G401 (cell line): Measurements from ENCODE around the gene GAA. TPM values are rescaled to one million over a fixed set of nuclear protein-coding genes. Genes with fewer than 3 reads are reported as not detected.
"Not testable (repeated sequence)": the region's sequence is repeated elsewhere in the genome, so short reads cannot be mapped to it uniquely, and the experiment has no call there.

Experiments
- DNase-seq: peaks from one replicate; pipeline ENCODE4 v3.0.0-alpha.2; 2015; ENCODE audit warnings: low spot score
- in situ Hi-C: cut with HindIII; loops from 2 replicates; pipeline ENCODE4 v1.10.0; 2016; ENCODE audit warnings: low sequenced_read_pairs, mixed read lengths
- total RNA-seq: library from RNA; depleted of rRNA; stranded (reverse); fragments of >200 nt; shearing (Covaris generic); gene quantifications from 2 replicates; pipeline ENCODE4 v1.2.3, GENCODE V29; 2014

GAA gene
- total RNA-seq, 1 experiment from 2014 or later, result 41.7 TPM

- in situ Hi-C loops, result no loop called here
- DNase-seq, result no peak
Measured at GRCh38 chr17:80132906-80133625, 31.7 kb downstream of the GAA start.

- in situ Hi-C loops, result no loop called here
- DNase-seq, result no peak
Measured at GRCh38 chr17:80133626-80133970, 32.2 kb downstream of the GAA start.

- in situ Hi-C loops, result no loop called here
- DNase-seq, result no peak
Measured at GRCh38 chr17:80137131-80137530, 35.8 kb downstream of the GAA start.

- in situ Hi-C loops, result no loop called here
- DNase-seq, result no peak
Measured at GRCh38 chr17:80138856-80139426, 37.6 kb downstream of the GAA start.

- DNase-seq, result no peak
- in situ Hi-C loops, result no loop called here
Measured at GRCh38 chr17:80141463-80142165, 40.2 kb downstream of the GAA start.

GRCh38 chr17:80142929-80143328 is 41.5 kb downstream of the GAA start:
- in situ Hi-C loops, result no loop called here
- no peak for DNase-seq

- no peak for DNase-seq
- in situ Hi-C loops, result no loop called here
Measured at GRCh38 chr17:80145076-80146075, 44.0 kb downstream of the GAA start.

- peak; percentile 8 for DNase-seq
- in situ Hi-C loops, result no loop called here
Measured at GRCh38 chr17:80146121-80147034, 45.0 kb downstream of the GAA start.

GRCh38 chr17:80147035-80147822 is 45.8 kb downstream of the GAA start, which contains the start of gene EIF4A3:
TSS of gene EIF4A3 (minus strand) at chr17:80147128. CDS start at chr17:80146961, 167 bp downstream.
- in situ Hi-C loops, result no loop called here

GRCh38 chr17:80151333-80151732 is 50.0 kb downstream of the GAA start:
- in situ Hi-C loops, result no loop called here

More at GRCh38 chr17:80147035-80147822, 45.8 kb downstream of the GAA start, which contains the start of gene EIF4A3:
- DNase-seq, result peak; percentile 99

GRCh38 chr17:80152081-80152702 is 50.8 kb downstream of the GAA start:
- in situ Hi-C loops, result no loop called here

More at GRCh38 chr17:80151333-80151732, 50.0 kb downstream of the GAA start:
- DNase-seq, result no peak

GRCh38 chr17:80153004-80153403 is 51.6 kb downstream of the GAA start:
- DNase-seq, result no peak
- in situ Hi-C loops, result no loop called here

More at GRCh38 chr17:80152081-80152702, 50.8 kb downstream of the GAA start:
- DNase-seq, result no peak

- no peak for DNase-seq
- in situ Hi-C loops, result no loop called here
Measured at GRCh38 chr17:80154166-80154565, 52.8 kb downstream of the GAA start.

- in situ Hi-C loops, result not testable (repeated sequence)
Measured at GRCh38 chr17:80155600-80155999, 54.2 kb downstream of the GAA start.

GRCh38 chr17:80158846-80159245 is 57.5 kb downstream of the GAA start:
- in situ Hi-C loops, result no loop called here
- no peak for DNase-seq

More at GRCh38 chr17:80155600-80155999, 54.2 kb downstream of the GAA start:
- DNase-seq, result not testable (repeated sequence)

- in situ Hi-C loops, result no loop called here
- DNase-seq, result no peak
Measured at GRCh38 chr17:80160536-80160935, 59.2 kb downstream of the GAA start.

GRCh38 chr17:80163336-80163735 is 62.0 kb downstream of the GAA start:
- no peak for DNase-seq
- in situ Hi-C loops, result no loop called here
